ENCODE data around the gene FERMT3. TPM values are rescaled to one million over a fixed set of nuclear protein-coding genes. Genes with fewer than 3 reads are reported as not detected.

Gene FERMT3
- total and polyA plus RNA-seq, 4 donors = 22.2 to 42.6 (median 36.9) TPM

DNA sequence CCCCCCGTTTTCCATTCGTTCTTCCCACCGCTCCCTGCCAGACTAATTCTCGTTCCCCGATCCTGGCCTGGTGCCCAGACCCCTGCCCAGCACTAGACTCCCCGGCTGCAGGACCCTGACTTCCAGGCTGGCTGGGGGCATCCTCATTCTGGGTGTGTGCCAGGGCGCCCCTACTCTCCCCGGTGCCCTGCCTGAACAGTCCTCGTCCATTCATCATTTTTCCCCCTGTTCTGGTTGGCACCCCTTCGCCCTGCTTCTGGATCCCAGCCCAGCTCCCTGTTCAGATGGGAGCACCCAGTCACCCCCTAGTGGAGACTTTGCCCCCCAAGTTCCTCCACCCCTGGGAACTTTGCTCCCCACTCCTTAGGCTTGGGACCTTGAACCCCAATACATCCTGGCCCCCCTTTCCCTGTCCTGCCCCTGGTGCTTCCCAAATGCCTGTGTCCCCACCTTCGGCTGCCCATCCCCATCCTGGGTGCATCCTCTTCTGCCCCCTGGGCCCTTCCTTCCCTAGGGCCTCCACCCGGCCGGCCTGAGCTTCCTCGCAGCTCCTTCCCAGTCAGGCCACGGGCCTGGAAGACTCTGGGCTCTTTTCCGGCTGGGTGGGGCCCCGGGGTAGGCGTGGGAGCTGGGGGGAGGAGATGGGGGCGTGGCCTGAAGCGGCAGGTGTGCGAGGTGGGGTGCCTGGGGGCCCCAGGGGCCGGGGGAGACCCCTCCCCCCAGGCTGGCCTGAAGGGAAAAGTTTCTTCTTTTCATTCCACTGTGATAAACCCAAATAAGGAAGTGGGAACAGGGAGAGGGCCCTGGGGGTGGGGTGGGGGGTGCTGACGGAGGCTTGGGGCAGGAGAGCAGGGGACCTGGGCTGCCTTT, 45.7 kb downstream of the FERMT3 start:
- no peak overlapping the region for H3K27ac ChIP-seq (ENCODE audit: low read depth in 1 of 2, low read length in 2 of 2)
- no peaks in the 10 kb centered on the region for H3K27me3 ChIP-seq (ENCODE audit: control insufficient read depth in 1 of 2, insufficient read depth in 2 of 2, low read length in 1 of 2)
- peaks cover 0 to 3% of the 10 kb centered on the region in 2 donors for H3K36me3 ChIP-seq (ENCODE audit: control insufficient read depth in 1 of 2, insufficient read depth in 2 of 2, low read length in 1 of 2)
- H3K9me3 ChIP-seq (ENCODE audit: control insufficient read depth, low read length) = no peaks in the 10 kb centered on the region
- 0 to 2% methylated on average over 23 of the region's 23 CpGs for WGBS, 2 donors
- no peaks in the 10 kb centered on the region for H3K4me1 ChIP-seq (ENCODE audit: control insufficient read depth in 1 of 2, insufficient read depth in 2 of 2, low read length in 2 of 2)
- ATAC-seq (ENCODE audit: low FRiP score) (no peak), DNase-seq (peak in 1 of 2 donors; percentile 87)
- intact Hi-C loops (cut with DNase I) = no loop called here
- peak overlapping the region; percentile 59 to 81 for H3K4me3 ChIP-seq (ENCODE audit: low read length in 2 of 2)

DNA sequence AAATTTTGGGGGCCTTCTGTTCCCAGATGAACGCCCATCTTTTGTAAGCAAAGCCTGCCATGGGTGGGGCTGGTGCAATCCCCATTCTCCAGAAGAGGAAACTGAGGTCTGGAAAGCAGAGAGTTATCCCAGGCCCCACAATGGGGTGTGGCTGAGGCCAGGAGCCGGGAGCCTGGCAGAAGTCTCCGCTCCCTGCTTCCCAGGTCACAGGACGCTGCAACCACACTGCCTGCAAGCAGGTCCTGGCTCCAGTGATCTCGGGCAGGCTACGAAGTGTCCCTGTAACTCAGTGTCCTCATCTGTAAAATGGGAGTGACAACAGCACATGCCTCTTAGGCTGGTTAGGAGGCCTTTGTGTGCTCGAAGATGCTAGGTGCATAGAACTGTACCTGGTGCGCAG, 46.5 kb downstream of the FERMT3 start:
- ATAC-seq (ENCODE audit: low FRiP score) (no peak), DNase-seq (no peak)
- H3K36me3 ChIP-seq (ENCODE audit: control insufficient read depth in 1 of 2, insufficient read depth in 2 of 2, low read length in 1 of 2) = peaks cover under 1 to 4% of the 10 kb centered on the region in 2 donors
- no peak overlapping the region for H3K4me3 ChIP-seq (ENCODE audit: low read length in 2 of 2)
- H3K9me3 ChIP-seq (ENCODE audit: control insufficient read depth, low read length) = no peaks in the 10 kb centered on the region
- no peaks in the 10 kb centered on the region for H3K4me1 ChIP-seq (ENCODE audit: control insufficient read depth in 1 of 2, insufficient read depth in 2 of 2, low read length in 2 of 2)
- no peak overlapping the region for H3K27ac ChIP-seq (ENCODE audit: low read depth in 1 of 2, low read length in 2 of 2)
- WGBS, 2 donors = 56 to 60% methylated on average over 8 of the region's 8 CpGs
- intact Hi-C loops (cut with DNase I) = no loop called here
- no peaks in the 10 kb centered on the region for H3K27me3 ChIP-seq (ENCODE audit: control insufficient read depth in 1 of 2, insufficient read depth in 2 of 2, low read length in 1 of 2)

DNA sequence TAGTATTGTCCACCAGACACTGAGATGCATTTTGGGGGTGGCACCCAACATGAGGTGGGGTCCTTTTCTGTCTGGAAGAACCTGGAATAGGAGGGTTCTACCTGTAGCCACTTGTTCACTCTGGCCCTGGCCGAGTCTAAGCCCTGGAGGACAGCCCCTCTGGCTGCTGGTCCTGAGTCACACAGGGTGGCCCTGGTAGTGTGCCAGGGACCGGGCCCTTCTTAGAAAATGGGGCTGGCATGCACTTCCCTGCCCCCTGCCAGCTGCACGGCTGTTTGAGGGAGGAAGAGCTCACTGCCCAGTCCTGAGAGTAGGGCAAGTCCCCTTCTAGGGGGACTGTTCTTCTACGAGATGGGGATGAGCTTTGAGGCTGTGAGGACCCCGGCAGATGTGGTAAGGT, 47.0 kb downstream of the FERMT3 start:
- 13 to 18% methylated on average over 5 of the region's 5 CpGs for WGBS, 2 donors
- DNase-seq (peak; percentile 83 to 92), ATAC-seq (ENCODE audit: low FRiP score) (no peak)
- Histone ChIP-seq H3K27me3 (ENCODE audit: control insufficient read depth in 1 of 2, insufficient read depth in 2 of 2, low read length in 1 of 2) (no peaks in the 10 kb centered on the region), H3K27ac (ENCODE audit: low read depth in 1 of 2, low read length in 2 of 2) (no peak overlapping the region), H3K4me3 (ENCODE audit: low read length in 2 of 2) (no peak overlapping the region), H3K36me3 (ENCODE audit: control insufficient read depth in 1 of 2, insufficient read depth in 2 of 2, low read length in 1 of 2) (peaks cover 5 to 7% of the 10 kb centered on the region in 2 donors), H3K4me1 (ENCODE audit: control insufficient read depth in 1 of 2, insufficient read depth in 2 of 2, low read length in 2 of 2) (no peaks in the 10 kb centered on the region), H3K9me3 (ENCODE audit: control insufficient read depth, low read length) (no peaks in the 10 kb centered on the region)
- intact Hi-C loops (cut with DNase I) = no loop called here

DNA sequence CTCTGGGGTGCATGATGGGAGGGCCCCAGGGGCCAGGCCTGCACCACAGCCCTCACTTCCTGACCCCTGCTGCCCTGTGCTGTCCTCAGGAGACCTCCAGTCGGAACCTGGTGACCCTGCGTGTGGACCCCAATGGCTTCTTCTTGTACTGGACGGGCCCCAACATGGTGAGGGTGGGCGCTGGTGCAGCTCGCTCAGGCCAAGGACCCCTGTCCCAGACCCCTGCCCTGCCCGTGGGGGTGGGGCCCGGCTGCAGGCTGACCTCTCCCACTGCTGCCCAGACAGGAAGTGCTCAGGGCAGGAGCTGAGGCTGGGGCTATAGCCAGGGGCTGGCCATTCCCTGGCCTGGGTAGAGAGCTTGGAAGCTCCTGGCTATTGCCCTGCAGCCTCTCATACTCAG, 47.8 kb downstream of the FERMT3 start:
- 86% methylated on average over 7 of the region's 7 CpGs for WGBS, 2 donors
- Histone ChIP-seq H3K4me3 (ENCODE audit: low read length in 2 of 2) (no peak overlapping the region), H3K4me1 (ENCODE audit: control insufficient read depth in 1 of 2, insufficient read depth in 2 of 2, low read length in 2 of 2) (no peaks in the 10 kb centered on the region), H3K27me3 (ENCODE audit: control insufficient read depth in 1 of 2, insufficient read depth in 2 of 2, low read length in 1 of 2) (no peaks in the 10 kb centered on the region), H3K27ac (ENCODE audit: low read depth in 1 of 2, low read length in 2 of 2) (no peak overlapping the region), H3K36me3 (ENCODE audit: control insufficient read depth in 1 of 2, insufficient read depth in 2 of 2, low read length in 1 of 2) (peaks cover 8 to 9% of the 10 kb centered on the region in 2 donors), H3K9me3 (ENCODE audit: control insufficient read depth, low read length) (no peaks in the 10 kb centered on the region)
- intact Hi-C loops (cut with DNase I) = no loop called here
- no peak for ATAC-seq (ENCODE audit: low FRiP score)
- no peak for DNase-seq

DNA sequence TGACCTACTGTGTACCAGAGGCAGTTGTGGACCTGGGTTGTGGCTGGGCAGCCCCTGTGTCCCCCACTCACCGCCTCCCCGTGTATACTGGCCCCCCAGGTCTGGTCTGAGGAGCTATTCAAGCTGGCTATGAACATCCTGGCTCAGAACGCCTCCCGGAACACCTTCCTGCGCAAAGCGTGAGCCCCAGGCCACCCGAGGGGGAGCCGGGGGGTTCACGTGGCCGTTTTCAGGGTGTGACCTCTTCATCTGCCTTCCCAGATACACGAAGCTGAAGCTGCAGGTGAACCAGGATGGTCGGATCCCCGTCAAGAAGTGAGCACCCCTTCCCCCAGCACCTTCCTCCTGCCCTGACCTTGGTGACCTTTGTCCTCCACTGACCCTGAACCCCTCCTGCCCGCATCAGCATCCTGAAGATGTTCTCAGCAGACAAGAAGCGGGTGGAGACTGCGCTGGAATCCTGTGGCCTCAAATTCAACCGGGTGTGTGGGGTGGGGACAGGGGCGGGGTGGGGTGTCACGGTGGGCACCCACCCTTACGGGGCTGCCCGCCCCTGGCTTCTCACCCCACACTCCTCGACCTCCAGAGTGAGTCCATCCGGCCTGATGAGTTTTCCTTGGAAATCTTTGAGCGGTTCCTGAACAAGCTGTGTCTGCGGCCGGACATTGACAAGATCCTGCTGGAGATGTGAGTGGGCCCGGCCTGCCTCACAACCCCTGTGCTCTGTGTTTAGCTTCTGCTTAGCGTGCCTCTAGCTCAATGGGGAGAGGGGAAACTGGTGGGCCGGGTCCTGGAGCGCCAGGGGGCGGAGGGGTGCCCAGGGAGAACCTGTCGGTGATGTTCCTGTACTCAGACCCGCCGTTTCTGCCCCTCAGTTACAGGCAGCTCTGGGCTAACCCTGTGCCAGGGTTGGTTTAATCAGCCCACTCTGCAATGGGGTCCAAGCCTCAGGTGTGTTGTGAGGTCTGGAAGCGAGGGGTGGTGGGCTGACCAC, 48.9 kb downstream of the FERMT3 start:
- H3K9me3 ChIP-seq (ENCODE audit: control insufficient read depth, low read length) = no peaks in the 10 kb centered on the region
- WGBS, 2 donors = 88 to 90% methylated on average over 35 of the region's 35 CpGs
- no peak for DNase-seq
- no peaks in the 10 kb centered on the region for H3K27me3 ChIP-seq (ENCODE audit: control insufficient read depth in 1 of 2, insufficient read depth in 2 of 2, low read length in 1 of 2)
- intact Hi-C loops (cut with DNase I) = no loop called here
- H3K36me3 ChIP-seq (ENCODE audit: control insufficient read depth in 1 of 2, insufficient read depth in 2 of 2, low read length in 1 of 2) = peaks cover 8 to 9% of the 10 kb centered on the region in 2 donors
- no peak overlapping the region for H3K27ac ChIP-seq (ENCODE audit: low read depth in 1 of 2, low read length in 2 of 2)
- no peaks in the 10 kb centered on the region for H3K4me1 ChIP-seq (ENCODE audit: control insufficient read depth in 1 of 2, insufficient read depth in 2 of 2, low read length in 2 of 2)
- ATAC-seq (ENCODE audit: low FRiP score) = no peak
- H3K4me3 ChIP-seq (ENCODE audit: low read length in 2 of 2) = no peak overlapping the region

GRCh38 chr11:64256300-64256699, 49.8 kb downstream of the FERMT3 start:
- 80% methylated on average over 15 of the region's 15 CpGs for WGBS, 2 donors
- DNase-seq (no peak), ATAC-seq (ENCODE audit: low FRiP score) (no peak)
- Histone ChIP-seq H3K27ac (ENCODE audit: low read depth in 1 of 2, low read length in 2 of 2) (no peak overlapping the region), H3K36me3 (ENCODE audit: control insufficient read depth in 1 of 2, insufficient read depth in 2 of 2, low read length in 1 of 2) (peaks cover 8 to 9% of the 10 kb centered on the region in 2 donors), H3K9me3 (ENCODE audit: control insufficient read depth, low read length) (no peaks in the 10 kb centered on the region), H3K4me3 (ENCODE audit: low read length in 2 of 2) (no peak overlapping the region), H3K4me1 (ENCODE audit: control insufficient read depth in 1 of 2, insufficient read depth in 2 of 2, low read length in 2 of 2) (no peaks in the 10 kb centered on the region), H3K27me3 (ENCODE audit: control insufficient read depth in 1 of 2, insufficient read depth in 2 of 2, low read length in 1 of 2) (no peaks in the 10 kb centered on the region)
- intact Hi-C loops (cut with DNase I) = no loop called here

GRCh38 chr11:64258356-64258755, 51.8 kb downstream of the FERMT3 start:
- Histone ChIP-seq H3K27me3 (ENCODE audit: control insufficient read depth in 1 of 2, insufficient read depth in 2 of 2, low read length in 1 of 2) (no peaks in the 10 kb centered on the region), H3K4me3 (ENCODE audit: low read length in 2 of 2) (no peak overlapping the region), H3K27ac (ENCODE audit: low read depth in 1 of 2, low read length in 2 of 2) (no peak overlapping the region), H3K9me3 (ENCODE audit: control insufficient read depth, low read length) (no peaks in the 10 kb centered on the region), H3K36me3 (ENCODE audit: control insufficient read depth in 1 of 2, insufficient read depth in 2 of 2, low read length in 1 of 2) (peaks cover 8 to 11% of the 10 kb centered on the region in 2 donors), H3K4me1 (ENCODE audit: control insufficient read depth in 1 of 2, insufficient read depth in 2 of 2, low read length in 2 of 2) (no peaks in the 10 kb centered on the region)
- DNase-seq (no peak), ATAC-seq (ENCODE audit: low FRiP score) (no peak)
- WGBS, 2 donors = 89% methylated on average over 24 of the region's 24 CpGs
- intact Hi-C loops (cut with DNase I) = no loop called here

- H3K4me3 ChIP-seq (ENCODE audit: low read length in 2 of 2) = no peak overlapping the region
- intact Hi-C loops (cut with DNase I) = no loop called here
- H3K27ac ChIP-seq (ENCODE audit: low read depth in 1 of 2, low read length in 2 of 2) = no peak overlapping the region
- ATAC-seq (ENCODE audit: low FRiP score) = no peak
- peak in 1 of 2 donors; percentile 50 for DNase-seq
- WGBS, 2 donors = 90 to 92% methylated on average over 29 to 32 of the region's 32 CpGs
- H3K9me3 ChIP-seq (ENCODE audit: control insufficient read depth, low read length) = no peaks in the 10 kb centered on the region
- no peaks in the 10 kb centered on the region for H3K27me3 ChIP-seq (ENCODE audit: control insufficient read depth in 1 of 2, insufficient read depth in 2 of 2, low read length in 1 of 2)
- H3K4me1 ChIP-seq (ENCODE audit: control insufficient read depth in 1 of 2, insufficient read depth in 2 of 2, low read length in 2 of 2) = no peaks in the 10 kb centered on the region
- H3K36me3 ChIP-seq (ENCODE audit: control insufficient read depth in 1 of 2, insufficient read depth in 2 of 2, low read length in 1 of 2) = peaks cover 8 to 11% of the 10 kb centered on the region in 2 donors
These were observed 52.5 kb downstream of the FERMT3 start for GRCh38 chr11:64258946-64259532.

Data from aorta (tissue), 5 donors.